K562 (cell line): ENCODE results near the gene PPP1R12C. TPM values are rescaled to one million over a fixed set of nuclear protein-coding genes. Genes with fewer than 3 reads are reported as not detected.

Source experiments
- ATAC-seq: fragments of 200-7000 bp; cut with Tn5 transposase; 3 replicates; pipeline ENCODE4 v1.9.1; 2020; ENCODE audit warnings: moderate library complexity
- BruUV-seq: library from RNA; stranded (reverse); fragments of 400-500 nt; replicated peaks from 2 replicates; lab custom pipeline; 2021; lab: Mats Ljungman, UMichigan
- CTCF ChIA-PET: fragments of 300-600 bp; formaldehyde crosslinking; extraction: SDS; loops from one replicate; lab custom pipeline; 2021; ENCODE audit warnings: low intra/inter-chr PET ratio; lab: Yijun Ruan, JAX
- POLR2A ChIA-PET: fragments of 300-600, 350-650 bp; sonication (Branson Sonifier 250); formaldehyde crosslinking; extraction: SDS; loops from one replicate; lab custom pipeline; 2021; ENCODE audit warnings: antibody characterized with exemption, inconsistent platforms; lab: Yijun Ruan, JAX
- DNase-seq, 4 experiments: peaks; one replicate each; pipeline versions ENCODE4 v3.0.0 to v3.0.0-alpha.2; 2011 to 2018; ENCODE audit warnings: low spot score in 3 of 4, mixed read lengths in 3 of 4; ENCODE audit errors: extremely low read depth in 1 of 4
- FAIRE-seq: peaks from 2 replicates; lab custom pipeline; 2011; peaks lifted over from hg19 to GRCh38; lab: Jason Lieb, UNC
- H2AFZ ChIP-seq: 2 replicates; pipeline ENCODE4 v1.6.0; 2011; ENCODE audit warnings: low read depth, low read length, control low read depth, inconsistent platforms
- H3K27ac ChIP-seq: fragments of 200-600 bp; 3 replicates; pipeline ENCODE4 v1.8.0; 2011; ENCODE audit warnings: low read depth, mild to moderate bottlenecking, control low read depth, inconsistent platforms, low read length, moderate library complexity, mixed read lengths; ENCODE audit errors: extremely low read depth
- H3K27me3 ChIP-seq, 2 experiments: fragments of 300-600 bp in 1 of 2; 2 replicates in 1 of 2; 3 replicates in 1 of 2; pipeline versions ENCODE4 v1.6.0 to v1.8.0; 2011; ENCODE audit warnings: inconsistent platforms in 2 of 2, low read length in 2 of 2, mild to moderate bottlenecking in 1 of 2, mixed read lengths in 1 of 2, moderate library complexity in 1 of 2; ENCODE audit not compliant: control insufficient read depth in 2 of 2, insufficient read depth in 2 of 2
- H3K36me3 ChIP-seq: fragments of 300-600 bp; 3 replicates; pipeline ENCODE4 v1.8.0; 2011; ENCODE audit warnings: mild to moderate bottlenecking, low read length, inconsistent platforms; ENCODE audit not compliant: control insufficient read depth, insufficient read depth
- H3K4me1 ChIP-seq, 2 experiments: fragments of 200-600 bp in 1 of 2; replicated peaks in 1 of 2; 2 replicates in 1 of 2; 3 replicates in 1 of 2; pipeline versions ENCODE4 v1.5.1 to v1.8.0; 2011; ENCODE audit warnings: inconsistent platforms in 2 of 2, low read length in 2 of 2, mild to moderate bottlenecking in 1 of 2, mixed read lengths in 1 of 2, moderate library complexity in 1 of 2; ENCODE audit not compliant: control insufficient read depth in 2 of 2, insufficient read depth in 2 of 2
- H3K4me2 ChIP-seq: 2 replicates; pipeline ENCODE4 v1.6.1; 2011; ENCODE audit warnings: low read length, control low read depth, inconsistent platforms, mixed read lengths; ENCODE audit not compliant: insufficient read depth
- H3K4me3 ChIP-seq: fragments of 200-600 bp; sonication (generic), shearing (Covaris generic); 2 replicates; pipeline ENCODE4 v1.5.1; 2016; ENCODE audit warnings: control low read depth, inconsistent platforms
- H3K79me2 ChIP-seq: fragments of 200-600 bp; 3 replicates; pipeline ENCODE4 v1.8.0; 2011; ENCODE audit warnings: low read length, inconsistent platforms; ENCODE audit not compliant: control insufficient read depth, insufficient read depth
- H3K9ac ChIP-seq, 2 experiments: 2 replicates each; pipeline versions ENCODE4 v1.6.0 to v1.6.1; 2011; ENCODE audit warnings: low read depth in 2 of 2, low read length in 2 of 2, control low read depth in 1 of 2, inconsistent platforms in 1 of 2, mild to moderate bottlenecking in 1 of 2, mixed read lengths in 1 of 2; ENCODE audit not compliant: insufficient read depth in 1 of 2
- H3K9me1 ChIP-seq: one replicate; pipeline ENCODE4 v1.6.0; 2011; ENCODE audit warnings: inconsistent platforms, mild to moderate bottlenecking, low read length, moderate library complexity; ENCODE audit not compliant: control insufficient read depth, insufficient read depth
- H3K9me3 ChIP-seq: replicated peaks from 2 replicates; pipeline ENCODE4 v1.5.1; 2011; ENCODE audit warnings: low read depth, low read length, inconsistent platforms; ENCODE audit not compliant: control insufficient read depth, insufficient read depth
- H4K20me1 ChIP-seq: replicated peaks from 2 replicates; pipeline ENCODE4 v1.6.1; 2011; ENCODE audit warnings: low read length, inconsistent platforms, mixed read lengths; ENCODE audit not compliant: control insufficient read depth, insufficient read depth
- FUS ChIP-seq: fragments of 200-400 bp; formaldehyde crosslinking; optimal IDR thresholded peaks from 2 replicates; pipeline ENCODE3; 2017; ENCODE audit warnings: low read depth, low read length
- IRF9 ChIP-seq: fragments of 450-650 bp; IDR thresholded peaks from 2 replicates; pipeline ENCODE4 v1.6.1; 2016; ENCODE audit warnings: missing biosample characterization, missing genetic modification characterization
- POLR2A ChIP-seq: fragments of 450-650 bp; conservative IDR thresholded peaks from 2 replicates; pipeline ENCODE4 v1.6.1; 2016
- POLR2G ChIP-seq: fragments of 200-400 bp; formaldehyde crosslinking; IDR thresholded peaks from 2 replicates; pipeline ENCODE4 v1.6.1; 2017; ENCODE audit warnings: low read depth, mild to moderate bottlenecking, antibody characterized with exemption, low read length, moderate library complexity
- RBFOX2 ChIP-seq: fragments of 200-400 bp; formaldehyde crosslinking; IDR thresholded peaks from 2 replicates; pipeline ENCODE4 v1.6.1; 2017; ENCODE audit warnings: low read depth, mild to moderate bottlenecking, low read length, moderate library complexity
- RBM22 ChIP-seq: fragments of 200-400 bp; formaldehyde crosslinking; IDR thresholded peaks from 2 replicates; pipeline ENCODE4 v1.6.1; 2018; ENCODE audit warnings: low read length, low read depth; ENCODE audit not compliant: poor library complexity, severe bottlenecking
- RUNX1 ChIP-seq: sonication (generic); IDR thresholded peaks from 2 replicates; pipeline ENCODE4 v1.6.1; 2016; ENCODE audit warnings: antibody characterized with exemption, low read depth
- SIRT6 ChIP-seq: IDR thresholded peaks from one replicate; pipeline ENCODE4 v1.6.1; 2012; ENCODE audit warnings: low read depth, mild to moderate bottlenecking, control low read depth, inconsistent platforms, low read length, moderate library complexity
- SUPT5H ChIP-seq: fragments of 450-650 bp; IDR thresholded peaks from 2 replicates; pipeline ENCODE4 v1.6.1; 2016
- TARDBP ChIP-seq: fragments of 450-650 bp; IDR thresholded peaks from 2 replicates; pipeline ENCODE4 v1.6.1; 2016
- TFAM ChIP-seq: fragments of 250-450 bp; sonication (Bioruptor Pico); conservative IDR thresholded peaks from 2 replicates; pipeline ENCODE4 v1.5.0; 2021; ENCODE audit warnings: mild to moderate bottlenecking, moderate library complexity
- ZBTB33 ChIP-seq: sonication (generic); formaldehyde crosslinking; IDR thresholded peaks from 2 replicates; pipeline ENCODE4 v1.8.1; 2023; ENCODE audit warnings: mild to moderate bottlenecking, missing genetic modification reagents
- ZFP36 ChIP-seq: fragments of 150-350 bp; IDR thresholded peaks from 2 replicates; pipeline ENCODE4 v1.6.1; 2018; ENCODE audit warnings: low read length, low read depth; ENCODE audit not compliant: partially characterized antibody
- ZNF140 ChIP-seq: fragments of 250-450 bp; sonication (Bioruptor Pico); IDR thresholded peaks from 2 replicates; pipeline ENCODE4 v1.8.0; 2021; ENCODE audit warnings: moderate library complexity, mild to moderate bottlenecking, inconsistent platforms
- WGBS: fragments of 100-300 bp; shearing (Covaris generic); methylation state at CpG from one replicate; pipeline ENCODE4 v1.1.6; 2016; ENCODE audit warnings: low coverage, mixed read lengths; ENCODE audit not compliant: insufficient coverage; ENCODE audit errors: missing lambda C conversion rate; 5-methylcytosine and 5-hydroxymethylcytosine counted together
- in situ Hi-C: fragments of 300-500 bp; cut with MboI; formaldehyde crosslinking; loops from 4 replicates; pipeline ENCODE4 v1.15.0; 2018; ENCODE audit warnings: inconsistent platforms, mixed read lengths
- intact Hi-C: fragments of 100-400 bp; cut with micrococcal nuclease; formaldehyde crosslinking; loops from 2 replicates; pipeline ENCODE4 v1.14.2; 2022
- polyA plus RNA-seq, 8 experiments: library from polyadenylated mRNA; depleted of rRNA in 4 of 8; stranded (reverse) in 5 of 8; unstranded in 3 of 8; fragments of >200 nt; fragmentation: Nextera tagmentation in 2 of 8; fragmentation: Illumina TruSeq in 1 of 8; extraction: Ambion mirVana in 2 of 8; extraction: Trizol in 1 of 8; gene quantifications; 2 replicates each; pipeline versions ENCODE4 v1.2.1 to v1.2.3, GENCODE V29; 2011 to 2014; ENCODE audit warnings: inconsistent platforms in 1 of 8, missing spikeins in 1 of 8
- total RNA-seq, 7 experiments: library from RNA; depleted of rRNA in 6 of 7; stranded (reverse); fragments of >200 nt in 6 of 7; fragmentation: Illumina TruSeq in 2 of 7; extraction: Trizol in 2 of 7; gene quantifications; 2 replicates each; pipeline versions ENCODE4 v1.2.1 to v1.2.3, GENCODE V29; 2011 to 2021; ENCODE audit warnings: low replicate concordance in 1 of 7

The PPP1R12C gene
- total and polyA plus RNA-seq, 9 of the 15 experiments (the other 6 are each of a cell fraction or from before 2014, with no cell fraction given), result 1.8 to 136 (median 33.7) TPM

GRCh38 chr19:55044771-55045716 is 72.4 kb downstream of the PPP1R12C start:
- H2AFZ ChIP-seq, result no peak overlapping the region
- H3K4me3 ChIP-seq, result no peak overlapping the region
- no peaks in the 10 kb centered on the region for H3K27me3 ChIP-seq
- intact Hi-C loops (loop anchor here (10.0 kb wide), 1 partner anchor 160 kb away; no protein-coding TSS in a partner anchor), in situ Hi-C loops (no loop called here)
- CTCF ChIA-PET, result no interaction called here
- H3K36me3 ChIP-seq, result peaks cover 86% of the 10 kb centered on the region
- no peak overlapping the region for H3K4me2 ChIP-seq
- FAIRE-seq (no peak), DNase-seq (no peak), ATAC-seq (no peak)
- BruUV-seq, result no TSS peak
- H3K79me2 ChIP-seq, result peaks cover 32% of the 10 kb centered on the region
- no peaks in the 10 kb centered on the region for H3K9me3 ChIP-seq
- H3K4me1 ChIP-seq, result peaks cover 25 to 44% of the 10 kb centered on the region in 2 experiments
- no peak overlapping the region; the same call in 2 of the 3 replicates for H3K27ac ChIP-seq
- TF ChIP-seq ZFP36 (peak; percentile 82), TFAM (CRISPR knock-in tag) (no peak), RBM22 (peak; percentile 95), ZNF140 (CRISPR knock-in tag) (no peak), FUS (no peak), ZBTB33 (CRISPR knock-in tag) (0 out of 2 replicates have a peak, but pooled peaks have one; percentile 14), POLR2A (peak; percentile 29), RUNX1 (no peak), POLR2G (peak; percentile 83), RBFOX2 (peak; percentile 61), TARDBP (no peak), SUPT5H (peak; percentile 41), IRF9 (tag) (no peak), SIRT6 (peak; percentile 31)
- H3K9me1 ChIP-seq, result no peaks in the 10 kb centered on the region
- peaks cover 10% of the 10 kb centered on the region; the same call in 1 of the 2 replicates for H4K20me1 ChIP-seq
- H3K9ac ChIP-seq, result no peak overlapping the region; a peak in 1 of 4 replicates
- POLR2A ChIA-PET, result interaction anchor here (1.2 kb wide), 1 partner anchor 10 kb away, joined by 4 read pairs; no protein-coding TSS in a partner anchor
- WGBS, result 96% methylated on average over 23 of the region's 30 CpGs
